A673 (cell line): ENCODE data around the gene POLE. TPM values are rescaled to one million over a fixed set of nuclear protein-coding genes. Genes with fewer than 3 reads are reported as not detected.

Experiments
- BruUV-seq: library from RNA; stranded (reverse); fragments of 400-500 nt; replicated peaks from 2 replicates; lab custom pipeline; 2021; lab: Mats Ljungman, UMichigan
- CTCF ChIA-PET: fragments of 300-600 bp; sonication (Branson Sonifier 250); formaldehyde crosslinking; loops from one replicate; lab custom pipeline; 2022; ENCODE audit warnings: antibody characterized with exemption; lab: Charles Lee
- POLR2A ChIA-PET: fragments of 300-600 bp; sonication (Branson Sonifier 250); formaldehyde crosslinking; loops from one replicate; lab custom pipeline; 2022; ENCODE audit warnings: antibody characterized with exemption; ENCODE audit not compliant: low non-redundant PET; lab: Charles Lee
- DNase-seq: peaks from one replicate; pipeline ENCODE4 v3.0.0-alpha.2; 2015; ENCODE audit warnings: low spot score
- H3K27ac ChIP-seq: fragments of 200-600 bp; sonication (generic); 2 replicates; pipeline ENCODE4 v1.5.1; 2016; ENCODE audit warnings: mixed run types, low read depth, mild to moderate bottlenecking, mixed read lengths, antibody characterized with exemption, low read length; ENCODE audit not compliant: poor library complexity, severe bottlenecking
- H3K27me3 ChIP-seq: fragments of 200-600 bp; sonication (generic); replicated peaks from 2 replicates; pipeline ENCODE4 v1.6.1; 2017; ENCODE audit warnings: mixed run types, low read depth, mild to moderate bottlenecking, mixed read lengths, antibody characterized with exemption, low read length; ENCODE audit not compliant: insufficient read depth, poor library complexity
- H3K36me3 ChIP-seq: fragments of 200-600 bp; sonication (generic); 2 replicates; pipeline ENCODE4 v1.6.1; 2016; ENCODE audit warnings: mixed run types, mild to moderate bottlenecking, mixed read lengths, antibody characterized with exemption, low read length; ENCODE audit not compliant: insufficient read depth, poor library complexity, severe bottlenecking
- H3K4me1 ChIP-seq: fragments of 200-600 bp; sonication (generic); 2 replicates; pipeline ENCODE4 v1.6.1; 2017; ENCODE audit warnings: mixed run types, mild to moderate bottlenecking, mixed read lengths, antibody characterized with exemption, low read length; ENCODE audit not compliant: insufficient read depth, poor library complexity, severe bottlenecking
- H3K4me3 ChIP-seq: fragments of 200-600 bp; sonication (generic); 2 replicates; pipeline ENCODE4 v1.5.1; 2016; ENCODE audit warnings: low read depth, mixed run types, mild to moderate bottlenecking, mixed read lengths, low read length; ENCODE audit not compliant: poor library complexity, severe bottlenecking
- H3K9me3 ChIP-seq: fragments of 200-600 bp; sonication (generic); 2 replicates; pipeline ENCODE4 v1.6.1; 2016; ENCODE audit warnings: mixed run types, low read depth, mild to moderate bottlenecking, mixed read lengths, antibody characterized with exemption, low read length; ENCODE audit not compliant: poor library complexity, severe bottlenecking
- EZH2 ChIP-seq: fragments of 200-600 bp; sonication (generic); IDR thresholded peaks from 2 replicates; pipeline ENCODE4 v1.6.1; 2017; ENCODE audit warnings: borderline replicate concordance, low read depth, mild to moderate bottlenecking, mixed read lengths, antibody characterized with exemption, low read length; ENCODE audit not compliant: poor library complexity, severe bottlenecking
- intact Hi-C: fragments of 100-400 bp; cut with micrococcal nuclease; formaldehyde crosslinking; loops from one replicate; pipeline ENCODE4 v1.10.0; 2022; ENCODE audit not compliant: unreplicated experiment
- total RNA-seq: library from RNA; stranded (reverse); gene quantifications from 2 replicates; pipeline ENCODE4 v1.2.3, GENCODE V29; 2021
- TF ChIP-seq, protein P1 (sequence below): fragments of 300-800, 200-600 bp; sonication (generic); conservative IDR thresholded peaks from 2 replicates; pipeline ENCODE4 v1.5.1; 2017; ENCODE audit warnings: low read depth, mild to moderate bottlenecking, antibody characterized with exemption, low read length, moderate library complexity, mixed read lengths

The POLE gene
- total RNA-seq, 1 experiment from 2014 or later: 239 TPM

DNA sequence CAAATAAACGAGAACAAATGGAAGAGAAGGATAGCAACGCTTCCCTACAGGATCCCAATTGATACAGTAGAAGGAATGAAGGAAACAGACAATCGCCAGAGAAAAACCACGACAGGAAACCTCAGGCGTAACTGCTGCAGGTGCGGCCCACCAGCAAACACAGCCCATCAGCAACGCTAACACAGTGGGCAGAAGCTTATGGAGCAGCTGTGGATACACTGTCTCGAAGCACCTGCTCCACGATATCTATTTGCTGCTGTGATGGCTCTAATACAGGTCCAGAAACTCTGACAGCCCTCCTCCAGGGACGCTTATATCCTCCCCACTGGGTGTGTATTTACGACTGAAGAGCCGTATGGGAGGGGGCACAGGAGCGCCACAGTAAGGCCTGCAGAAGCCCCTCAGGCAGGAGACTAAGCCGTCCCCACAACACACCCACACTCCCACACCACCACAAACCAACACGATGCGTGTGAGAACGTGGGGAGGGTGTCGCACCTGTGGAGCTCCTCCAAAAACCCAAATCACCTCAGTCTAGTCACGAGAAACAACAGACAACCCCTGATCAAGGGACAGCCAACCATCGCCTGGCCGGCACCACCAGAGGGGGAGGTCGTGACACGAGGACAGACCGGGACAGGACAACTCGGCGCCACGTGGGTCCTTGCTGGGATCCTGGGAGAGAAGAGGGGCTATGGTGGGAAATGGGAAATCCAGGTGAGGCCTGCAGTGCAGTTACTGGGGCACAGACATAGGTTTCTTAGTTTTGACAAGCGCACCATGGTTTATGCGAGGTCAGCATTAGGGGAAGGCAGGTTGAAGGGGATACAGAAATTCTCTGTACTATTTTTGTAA, 24.0 kb downstream of the POLE start:
- Histone ChIP-seq H3K27me3 (no peaks in the 10 kb centered on the region), H3K4me1 (no peaks in the 10 kb centered on the region), H3K27ac (no peak overlapping the region), H3K36me3 (peaks cover 98% of the 10 kb centered on the region), H3K9me3 (no peaks in the 10 kb centered on the region), H3K4me3 (no peak overlapping the region)
- intact Hi-C loops: no loop called here
- BruUV-seq: no TSS peak
- TF ChIP-seq, protein P1, sequence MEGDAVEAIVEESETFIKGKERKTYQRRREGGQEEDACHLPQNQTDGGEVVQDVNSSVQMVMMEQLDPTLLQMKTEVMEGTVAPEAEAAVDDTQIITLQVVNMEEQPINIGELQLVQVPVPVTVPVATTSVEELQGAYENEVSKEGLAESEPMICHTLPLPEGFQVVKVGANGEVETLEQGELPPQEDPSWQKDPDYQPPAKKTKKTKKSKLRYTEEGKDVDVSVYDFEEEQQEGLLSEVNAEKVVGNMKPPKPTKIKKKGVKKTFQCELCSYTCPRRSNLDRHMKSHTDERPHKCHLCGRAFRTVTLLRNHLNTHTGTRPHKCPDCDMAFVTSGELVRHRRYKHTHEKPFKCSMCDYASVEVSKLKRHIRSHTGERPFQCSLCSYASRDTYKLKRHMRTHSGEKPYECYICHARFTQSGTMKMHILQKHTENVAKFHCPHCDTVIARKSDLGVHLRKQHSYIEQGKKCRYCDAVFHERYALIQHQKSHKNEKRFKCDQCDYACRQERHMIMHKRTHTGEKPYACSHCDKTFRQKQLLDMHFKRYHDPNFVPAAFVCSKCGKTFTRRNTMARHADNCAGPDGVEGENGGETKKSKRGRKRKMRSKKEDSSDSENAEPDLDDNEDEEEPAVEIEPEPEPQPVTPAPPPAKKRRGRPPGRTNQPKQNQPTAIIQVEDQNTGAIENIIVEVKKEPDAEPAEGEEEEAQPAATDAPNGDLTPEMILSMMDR: no peak
- DNase-seq: no peak
- ChIA-PET POLR2A (no interaction called here), CTCF (interaction anchor here (0.5 kb wide), 1 partner anchor 45 kb away, joined by 6 read pairs; the partner anchor contains the start of gene P2RX2)

DNA sequence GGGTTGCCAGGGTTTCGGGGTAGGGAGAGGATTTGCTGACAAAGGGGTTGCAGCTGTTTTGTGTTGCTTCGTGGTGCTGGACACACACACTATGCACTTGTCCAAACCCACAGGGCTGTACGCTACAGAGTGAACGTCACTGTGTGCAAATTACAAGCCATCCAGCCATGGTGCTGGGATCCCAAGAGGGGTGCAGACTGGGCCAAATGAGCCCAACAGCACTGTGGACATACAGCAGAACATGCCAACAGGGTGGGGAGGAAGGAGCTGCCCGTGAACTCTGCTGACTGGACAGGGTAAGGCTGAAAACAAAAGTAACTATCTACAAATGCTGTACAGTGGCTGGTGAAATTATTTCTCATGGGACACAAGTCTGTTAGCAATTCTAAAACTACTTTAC, 25.2 kb downstream of the POLE start:
- ChIA-PET POLR2A (interaction anchor here (0.6 kb wide), 1 partner anchor 73 kb away, joined by 3 read pairs; no protein-coding TSS in a partner anchor), CTCF (no interaction called here)
- intact Hi-C loops: no loop called here
- Histone ChIP-seq H3K4me3 (no peak overlapping the region), H3K36me3 (peaks cover 98% of the 10 kb centered on the region), H3K4me1 (no peaks in the 10 kb centered on the region), H3K9me3 (no peaks in the 10 kb centered on the region), H3K27me3 (no peaks in the 10 kb centered on the region), H3K27ac (no peak overlapping the region)
- no peak for DNase-seq
- no TSS peak for BruUV-seq
- TF ChIP-seq, protein P1: no peak
- no peak for TF ChIP-seq EZH2

DNA sequence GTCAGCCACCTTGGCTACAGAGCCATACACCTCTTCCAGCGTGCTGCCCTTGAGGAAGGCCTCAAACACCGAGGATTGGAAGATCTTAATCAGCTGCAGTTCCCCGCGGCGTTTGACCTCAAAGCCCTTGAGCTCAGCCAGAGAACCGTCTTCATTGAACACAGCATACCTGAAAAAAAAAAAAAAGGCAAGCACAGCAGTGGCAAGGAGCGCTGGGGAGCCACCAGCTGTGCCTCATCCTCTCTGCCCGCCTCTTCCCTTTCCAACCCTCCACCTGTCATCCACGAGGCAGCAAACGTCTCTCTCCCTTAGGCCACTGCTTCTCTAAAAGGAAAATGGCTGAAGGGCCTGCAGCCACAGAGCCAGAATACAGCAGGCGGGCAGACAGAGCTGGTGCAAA, 26.1 kb downstream of the POLE start:
- Histone ChIP-seq H3K27me3 (no peaks in the 10 kb centered on the region), H3K36me3 (peaks cover 97% of the 10 kb centered on the region), H3K27ac (no peak overlapping the region), H3K4me3 (no peak overlapping the region), H3K4me1 (no peaks in the 10 kb centered on the region), H3K9me3 (no peaks in the 10 kb centered on the region)
- no TSS peak for BruUV-seq
- no peak for DNase-seq
- intact Hi-C loops: no loop called here
- CTCF ChIA-PET: no interaction called here
- POLR2A ChIA-PET: no interaction called here
- no peak for TF ChIP-seq EZH2
- TF ChIP-seq, protein P1: no peak
